ENCODE measurements around the gene HDAC11.

DNA sequence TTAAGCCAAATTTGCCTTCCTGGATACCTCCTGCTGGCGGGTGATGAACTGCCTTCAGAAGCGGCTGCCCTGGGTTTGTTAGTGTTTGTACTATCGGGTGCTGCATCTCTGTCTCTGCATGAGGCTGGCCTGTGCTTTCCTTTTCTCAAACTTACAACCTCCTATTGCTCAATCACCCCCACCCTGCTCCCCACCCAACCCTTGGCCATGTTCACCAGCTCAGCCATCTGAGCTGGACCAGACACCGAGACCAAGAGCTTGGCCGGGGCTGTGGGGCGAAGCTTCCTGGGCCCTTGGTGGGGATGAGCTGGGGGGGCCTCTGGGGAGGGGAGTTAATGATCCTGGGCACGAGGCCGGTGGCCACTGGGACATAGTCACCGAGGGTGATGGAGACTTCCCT, 52.0 kb downstream of the HDAC11 start:
- TF ChIP-seq, protein P1, sequence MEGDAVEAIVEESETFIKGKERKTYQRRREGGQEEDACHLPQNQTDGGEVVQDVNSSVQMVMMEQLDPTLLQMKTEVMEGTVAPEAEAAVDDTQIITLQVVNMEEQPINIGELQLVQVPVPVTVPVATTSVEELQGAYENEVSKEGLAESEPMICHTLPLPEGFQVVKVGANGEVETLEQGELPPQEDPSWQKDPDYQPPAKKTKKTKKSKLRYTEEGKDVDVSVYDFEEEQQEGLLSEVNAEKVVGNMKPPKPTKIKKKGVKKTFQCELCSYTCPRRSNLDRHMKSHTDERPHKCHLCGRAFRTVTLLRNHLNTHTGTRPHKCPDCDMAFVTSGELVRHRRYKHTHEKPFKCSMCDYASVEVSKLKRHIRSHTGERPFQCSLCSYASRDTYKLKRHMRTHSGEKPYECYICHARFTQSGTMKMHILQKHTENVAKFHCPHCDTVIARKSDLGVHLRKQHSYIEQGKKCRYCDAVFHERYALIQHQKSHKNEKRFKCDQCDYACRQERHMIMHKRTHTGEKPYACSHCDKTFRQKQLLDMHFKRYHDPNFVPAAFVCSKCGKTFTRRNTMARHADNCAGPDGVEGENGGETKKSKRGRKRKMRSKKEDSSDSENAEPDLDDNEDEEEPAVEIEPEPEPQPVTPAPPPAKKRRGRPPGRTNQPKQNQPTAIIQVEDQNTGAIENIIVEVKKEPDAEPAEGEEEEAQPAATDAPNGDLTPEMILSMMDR (conservative IDR thresholded peaks at IDR 0.05; ENCODE audit: low read depth, low read length), result no peak
- TF ChIP-seq EZH2 (IDR thresholded peaks at IDR 0.05; ENCODE audit: borderline replicate concordance, low read depth, low read length, poor library complexity, severe bottlenecking), result no peak
